Embryonic facial prominence (tissue), 1 donor: ENCODE data around the gene TBC1D22A.

Source experiments
- DNase-seq: peaks from one replicate; pipeline ENCODE4 v3.0.0-alpha.2; 2016; ENCODE audit errors: extremely low spot score

TBC1D22A gene

GRCh38 chr22:46883092-46883910, 120.9 kb downstream of the TBC1D22A start:
- no peak for DNase-seq

DNA sequence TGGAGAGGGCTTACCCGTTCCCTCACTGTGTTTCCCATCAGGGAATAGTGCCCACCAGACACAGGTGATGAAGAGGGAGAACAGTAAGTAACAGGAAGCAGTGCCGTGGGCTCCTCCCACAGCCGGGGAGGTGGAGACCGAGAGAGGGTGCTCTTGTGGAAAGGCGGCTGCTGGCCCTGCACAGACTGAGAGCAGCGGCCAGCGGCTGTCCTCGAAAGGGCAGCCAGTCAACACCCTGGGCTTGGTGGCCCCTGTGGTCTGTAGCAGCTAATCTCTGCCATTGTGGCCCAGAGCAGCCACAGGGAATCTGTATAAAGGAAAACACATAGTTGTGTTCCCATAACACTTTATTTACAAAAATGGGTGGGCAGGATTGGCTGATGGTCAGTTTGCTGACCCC, 121.9 kb downstream of the TBC1D22A start:
- no peak for DNase-seq

DNA sequence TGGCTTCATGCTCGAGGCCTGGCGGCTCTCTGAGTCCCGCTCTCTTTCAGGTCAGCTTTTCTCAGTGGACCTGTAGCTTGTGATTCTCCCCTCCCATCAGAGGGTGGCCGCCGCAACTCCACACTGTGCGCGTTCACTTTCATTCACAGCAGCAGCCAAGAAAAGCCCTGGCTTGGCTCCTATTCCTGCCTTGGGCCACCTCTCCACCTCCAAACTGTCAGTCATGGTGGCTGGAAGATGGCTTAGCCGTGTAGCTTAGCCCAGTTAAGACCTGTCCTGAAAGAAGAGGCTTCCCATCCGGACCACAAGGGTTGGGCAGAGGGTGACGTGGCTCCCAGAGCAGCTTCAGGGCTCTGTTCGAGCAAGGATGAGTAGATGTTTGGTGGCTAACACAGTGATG, 125.5 kb downstream of the TBC1D22A start:
- no peak for DNase-seq

- DNase-seq = no peak
Observed at GRCh38 chr22:46890819-46891218, 128.4 kb downstream of the TBC1D22A start.

- DNase-seq = no peak
Observed at GRCh38 chr22:46891382-46891951, 129.0 kb downstream of the TBC1D22A start.

- no peak for DNase-seq
Observed at GRCh38 chr22:46892866-46893265, 130.4 kb downstream of the TBC1D22A start.

DNA sequence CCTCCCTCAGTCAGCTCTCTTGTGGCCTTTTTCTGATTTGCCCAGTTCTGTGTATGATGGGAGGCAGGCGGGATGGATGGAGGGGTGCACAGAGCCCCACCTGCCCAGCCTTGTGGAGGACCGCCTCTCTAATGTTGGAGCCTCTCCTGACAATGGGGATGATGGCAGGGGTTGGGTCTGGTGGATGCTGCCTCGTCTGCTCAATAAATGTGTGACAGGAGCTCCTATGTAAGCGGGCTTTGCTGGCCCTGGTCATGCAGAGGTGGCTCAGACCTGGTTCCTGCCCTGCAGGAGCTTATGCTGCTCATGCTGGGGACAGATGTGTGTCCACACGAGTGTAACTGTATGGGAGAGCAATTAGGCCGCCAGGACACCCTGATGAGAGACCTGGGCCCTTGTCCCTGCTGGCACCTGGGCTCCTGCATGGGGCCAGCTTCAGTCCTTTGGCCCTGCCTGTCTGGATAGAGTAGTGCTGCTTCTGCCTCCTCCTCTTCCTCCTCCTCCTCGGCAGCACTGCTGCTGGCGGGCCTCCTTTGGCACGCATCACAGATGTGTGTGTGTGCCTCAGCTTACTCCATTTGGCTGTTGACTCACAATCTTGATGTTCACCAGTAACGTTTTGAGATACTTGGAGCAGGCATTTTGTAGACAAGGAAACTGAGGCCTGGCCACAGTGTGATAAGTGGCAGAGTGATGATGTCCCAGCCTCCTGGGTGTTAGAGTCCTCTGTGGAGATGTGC, 131.0 kb downstream of the TBC1D22A start:
- DNase-seq = no peak

DNA sequence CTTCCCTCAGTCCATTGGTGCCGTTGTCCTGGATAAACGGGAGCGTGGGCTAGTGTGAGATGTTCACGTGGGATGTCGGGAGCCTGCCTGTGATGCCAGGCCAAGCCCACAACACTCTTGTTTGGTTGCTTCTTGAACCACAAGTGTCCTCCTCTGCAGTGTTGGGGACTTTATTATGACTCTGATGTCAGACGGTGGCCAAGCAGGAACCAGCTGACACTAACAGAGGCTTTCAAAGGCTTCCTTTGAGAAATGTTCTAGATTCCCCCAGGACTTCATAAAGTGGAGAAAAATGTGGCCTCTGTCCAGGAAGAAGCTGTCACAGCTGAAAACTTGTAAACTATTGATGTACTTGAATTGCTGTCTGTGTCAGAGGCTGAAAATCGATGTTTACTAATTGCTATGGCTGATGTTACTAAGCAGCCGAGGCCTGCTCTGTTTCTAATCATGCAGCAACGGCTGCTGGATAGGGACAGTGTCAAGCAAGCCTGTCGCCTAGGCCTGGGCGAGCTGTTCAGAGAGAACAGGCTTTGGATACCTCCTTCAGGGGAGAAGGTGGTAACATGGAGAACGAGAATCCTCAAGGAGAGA, 131.7 kb downstream of the TBC1D22A start:
- no peak for DNase-seq

DNA sequence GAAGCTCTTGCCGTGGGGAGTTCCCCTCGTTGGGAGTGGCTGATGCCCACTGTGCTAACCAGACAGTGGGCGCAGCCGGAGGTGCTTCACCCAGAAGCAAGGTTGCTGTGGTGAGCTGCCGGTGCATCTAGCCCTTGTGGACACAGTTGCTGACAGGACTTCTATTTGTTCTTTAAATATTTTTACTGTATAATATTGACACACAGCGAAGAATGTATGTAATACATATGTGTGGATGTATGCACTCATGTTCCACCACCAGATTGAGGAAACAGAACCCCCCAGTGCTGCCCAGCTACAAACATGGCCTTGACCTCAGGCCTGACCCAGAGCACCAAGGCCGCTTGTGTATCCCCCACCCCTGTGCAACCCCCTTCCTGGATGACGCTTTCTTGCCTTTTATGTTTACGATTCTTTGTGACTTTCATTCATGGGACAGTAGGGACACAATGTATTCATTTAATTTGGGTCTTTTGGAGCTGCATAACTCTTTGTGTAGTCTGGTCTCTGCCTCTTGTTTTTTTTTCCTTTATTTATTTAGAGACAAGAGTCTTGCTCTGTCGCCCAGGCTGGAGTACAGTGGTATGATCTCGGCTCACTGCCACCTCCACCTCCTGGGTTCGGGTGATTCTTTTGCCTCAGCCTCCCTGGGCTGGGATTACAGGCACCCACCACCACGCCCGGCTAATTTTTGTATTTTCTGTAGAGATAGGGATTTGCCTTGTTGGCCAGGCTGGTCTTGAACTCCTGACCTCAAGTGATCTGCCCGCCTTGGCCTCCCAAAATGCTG, 132.6 kb downstream of the TBC1D22A start:
- no peak for DNase-seq

GRCh38 chr22:46895753-46896152, 133.3 kb downstream of the TBC1D22A start:
- no peak for DNase-seq

- no peak for DNase-seq
Observed at GRCh38 chr22:46896166-46896565, 133.7 kb downstream of the TBC1D22A start.

DNA sequence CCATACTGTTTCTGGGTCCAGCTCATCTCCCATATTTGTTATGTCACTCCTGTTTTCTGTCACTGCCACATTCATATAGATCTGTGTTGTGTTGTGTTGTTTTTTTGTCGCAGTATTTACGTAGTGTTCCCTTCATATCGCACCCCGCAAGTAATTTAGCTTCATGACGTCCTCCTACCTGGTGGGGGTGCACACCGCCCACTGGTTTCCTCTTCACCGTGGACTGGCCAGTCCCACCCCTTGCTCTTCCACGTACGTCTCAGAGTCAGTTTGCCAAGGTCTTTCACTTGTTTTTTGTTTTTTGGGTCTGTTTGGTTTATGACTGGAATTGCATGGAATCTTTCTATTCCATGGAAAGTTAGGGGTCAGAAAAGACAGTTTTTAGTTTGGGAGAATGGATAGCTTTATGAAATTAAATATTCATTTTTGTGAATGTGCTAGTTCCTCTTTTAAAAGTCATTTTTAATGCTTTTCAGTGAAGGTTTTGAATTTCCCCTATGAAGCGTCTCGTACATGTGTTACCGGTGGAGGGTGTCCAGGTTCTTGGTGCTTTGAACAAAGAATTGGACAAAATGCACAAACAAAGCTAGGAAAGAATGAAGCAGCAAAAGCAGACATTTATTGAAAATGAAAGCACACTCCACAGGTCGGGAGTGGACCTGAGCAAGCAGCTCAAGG, 134.3 kb downstream of the TBC1D22A start:
- no peak for DNase-seq

GRCh38 chr22:46897246-46897623, 134.8 kb downstream of the TBC1D22A start:
- DNase-seq = no peak

GRCh38 chr22:46900549-46900948, 138.1 kb downstream of the TBC1D22A start:
- no peak for DNase-seq

DNA sequence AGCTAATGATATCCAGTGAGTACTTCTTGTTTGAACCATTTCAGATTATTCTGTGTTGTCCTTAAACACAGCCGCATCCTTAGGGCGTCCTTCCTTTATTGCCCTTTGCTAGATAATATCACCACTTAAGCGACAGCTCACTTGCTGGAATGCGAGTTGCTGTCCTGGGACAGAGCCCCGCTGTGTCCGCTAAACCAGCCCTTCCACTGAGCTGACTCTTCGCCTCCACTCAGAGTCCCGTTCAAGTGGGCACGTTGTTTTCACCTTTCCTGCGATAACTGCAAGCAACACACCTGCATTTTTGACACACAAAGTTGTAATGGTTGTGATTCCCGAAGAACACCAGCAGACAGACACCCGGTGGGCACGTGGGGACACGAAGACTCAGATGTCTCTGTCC, 140.0 kb downstream of the TBC1D22A start:
- no peak for DNase-seq

DNA sequence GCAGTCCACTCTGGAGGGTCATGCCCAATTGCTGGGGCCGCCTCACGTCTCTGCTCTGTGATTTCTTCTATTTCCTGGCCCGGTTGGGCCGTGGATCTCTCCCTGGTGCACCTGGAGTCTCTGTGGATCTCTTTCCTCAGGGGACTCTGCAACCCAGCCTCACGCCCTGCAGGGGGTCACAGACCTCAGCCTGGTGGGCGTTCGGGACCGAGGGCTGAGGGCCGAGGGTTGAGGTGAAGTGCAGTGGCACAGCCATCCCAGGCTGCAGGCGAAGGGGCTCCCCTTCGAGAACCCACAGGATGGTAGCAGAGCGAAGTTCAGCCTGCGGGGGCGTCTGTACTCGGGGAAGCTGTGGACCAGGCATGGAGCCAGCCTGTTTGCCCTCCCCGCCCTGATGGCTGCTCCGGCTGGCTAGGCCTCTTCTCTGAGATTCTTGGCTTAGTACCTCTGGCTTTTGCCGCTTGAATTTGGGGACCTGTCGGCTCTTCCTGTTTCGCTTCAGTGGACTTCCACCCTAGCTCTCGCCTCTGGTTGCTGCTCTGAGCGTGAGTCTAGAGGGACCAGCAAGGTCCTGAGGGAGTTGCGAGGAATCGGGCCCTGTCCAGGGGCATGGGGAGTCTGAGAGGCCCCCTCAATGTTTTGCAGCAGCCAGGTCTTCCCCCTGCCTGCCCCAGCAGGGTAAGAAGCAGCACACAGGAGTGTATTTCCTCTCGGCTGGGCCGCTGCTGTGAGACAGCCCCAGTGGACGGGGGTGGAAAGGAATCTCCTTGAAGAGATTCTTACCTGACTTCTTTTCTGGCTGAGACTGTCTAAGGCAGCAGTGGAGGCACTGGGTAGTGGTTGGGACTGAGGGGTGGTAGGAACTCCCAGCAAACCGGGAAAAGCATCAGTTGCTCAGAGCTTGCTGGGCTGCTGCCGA, 140.8 kb downstream of the TBC1D22A start:
- no peak for DNase-seq

DNA sequence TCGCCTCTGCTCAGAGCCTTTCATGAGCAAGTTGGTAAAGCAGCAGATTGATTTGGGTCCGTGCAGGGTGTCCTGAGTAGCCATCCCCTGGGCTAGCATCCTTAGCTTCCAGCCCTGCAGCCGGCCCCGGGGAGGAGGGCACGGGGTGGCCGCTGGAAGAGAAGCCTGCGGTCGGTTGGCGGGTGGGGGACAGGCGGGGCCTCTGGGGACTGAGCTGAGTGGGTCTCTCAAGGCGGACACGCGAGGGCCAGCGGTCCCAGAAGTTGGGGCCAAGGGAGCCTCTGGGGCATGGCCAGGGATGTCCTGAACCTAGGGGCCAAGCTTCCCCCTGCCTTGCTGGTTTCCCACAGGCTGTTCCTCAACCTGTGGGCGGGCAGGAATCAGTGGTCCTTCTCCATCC, 143.0 kb downstream of the TBC1D22A start:
- DNase-seq = no peak

DNA sequence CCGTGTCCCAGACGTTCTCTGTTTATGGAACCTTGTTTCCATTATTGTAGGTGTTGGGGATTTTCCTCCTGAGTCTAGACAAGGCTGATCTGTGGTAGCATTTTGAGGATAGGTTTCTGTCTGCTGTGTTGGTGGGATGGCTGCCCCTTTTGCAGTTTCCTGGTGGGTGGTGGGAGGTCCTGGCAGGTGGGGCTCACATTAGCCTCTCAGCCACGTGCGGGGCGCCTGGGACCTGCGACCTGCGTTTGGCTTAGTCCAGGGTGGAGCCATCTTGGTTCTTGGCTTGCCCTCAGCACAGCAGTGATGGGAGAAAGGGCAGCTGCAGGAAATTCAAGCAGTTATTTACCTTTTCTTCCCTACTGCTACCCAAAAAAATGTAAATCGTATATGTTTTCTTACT, 143.4 kb downstream of the TBC1D22A start:
- no peak for DNase-seq

GRCh38 chr22:46906326-46907045, 144.0 kb downstream of the TBC1D22A start:
- no peak for DNase-seq
